Brain microvascular endothelial cell (primary cell): ENCODE data around the gene B4GALNT4.

Source experiments
- DNase-seq: peaks from one replicate; pipeline ENCODE4 v3.0.0-alpha.2; 2020
- H3K27ac ChIP-seq: fragments of 250-450 bp; sonication (Bioruptor Pico); 2 replicates; pipeline ENCODE4 v1.5.1; 2020; ENCODE audit warnings: mild to moderate bottlenecking, moderate library complexity
- H3K27me3 ChIP-seq: fragments of 250-450 bp; sonication (Bioruptor Pico); replicated peaks from 2 replicates; pipeline ENCODE4 v1.5.1; 2020; ENCODE audit warnings: mild to moderate bottlenecking
- H3K36me3 ChIP-seq: fragments of 250-450 bp; sonication (Bioruptor Pico); replicated peaks from 2 replicates; pipeline ENCODE4 v1.5.1; 2020; ENCODE audit warnings: mild to moderate bottlenecking
- H3K4me3 ChIP-seq: 2 replicates; pipeline ENCODE4 v1.5.1; 2011; ENCODE audit warnings: low read depth, mild to moderate bottlenecking, control low read depth, low read length, moderate library complexity
- in situ Hi-C: cut with HindIII; loops from 2 replicates; pipeline ENCODE4 v1.10.0; 2017; ENCODE audit warnings: low sequenced_read_pairs, low pct_ligation_motif_present
- TF ChIP-seq, protein P1 (sequence below): IDR thresholded peaks from 2 replicates; pipeline ENCODE4 v1.5.1; 2011; ENCODE audit warnings: low read depth, mild to moderate bottlenecking, moderate library complexity, low read length, control low read depth, inconsistent platforms; ENCODE audit errors: missing control alignments

B4GALNT4 gene

DNA sequence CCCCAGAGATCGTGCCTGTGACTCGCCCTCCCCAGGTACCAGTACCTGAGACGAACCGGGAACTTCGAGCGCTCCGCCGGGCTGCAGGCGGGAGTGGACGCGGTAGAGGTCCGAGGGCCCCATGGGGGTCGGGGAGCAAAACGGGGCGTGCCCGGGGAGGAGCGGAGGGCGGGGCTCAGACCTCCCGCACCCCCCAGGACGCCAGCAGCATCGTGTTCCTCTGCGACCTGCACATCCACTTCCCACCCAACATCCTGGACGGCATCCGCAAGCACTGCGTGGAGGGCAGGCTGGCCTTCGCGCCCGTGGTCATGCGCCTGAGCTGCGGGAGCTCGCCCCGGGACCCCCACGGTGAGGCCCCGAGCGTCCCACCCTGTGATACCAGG lies 10.8 kb downstream of the B4GALNT4 start:
- in situ Hi-C loops = no loop called here
- no peak overlapping the region for H3K27ac ChIP-seq
- no peak for DNase-seq
- no peak overlapping the region for H3K4me3 ChIP-seq
- TF ChIP-seq, protein P1, sequence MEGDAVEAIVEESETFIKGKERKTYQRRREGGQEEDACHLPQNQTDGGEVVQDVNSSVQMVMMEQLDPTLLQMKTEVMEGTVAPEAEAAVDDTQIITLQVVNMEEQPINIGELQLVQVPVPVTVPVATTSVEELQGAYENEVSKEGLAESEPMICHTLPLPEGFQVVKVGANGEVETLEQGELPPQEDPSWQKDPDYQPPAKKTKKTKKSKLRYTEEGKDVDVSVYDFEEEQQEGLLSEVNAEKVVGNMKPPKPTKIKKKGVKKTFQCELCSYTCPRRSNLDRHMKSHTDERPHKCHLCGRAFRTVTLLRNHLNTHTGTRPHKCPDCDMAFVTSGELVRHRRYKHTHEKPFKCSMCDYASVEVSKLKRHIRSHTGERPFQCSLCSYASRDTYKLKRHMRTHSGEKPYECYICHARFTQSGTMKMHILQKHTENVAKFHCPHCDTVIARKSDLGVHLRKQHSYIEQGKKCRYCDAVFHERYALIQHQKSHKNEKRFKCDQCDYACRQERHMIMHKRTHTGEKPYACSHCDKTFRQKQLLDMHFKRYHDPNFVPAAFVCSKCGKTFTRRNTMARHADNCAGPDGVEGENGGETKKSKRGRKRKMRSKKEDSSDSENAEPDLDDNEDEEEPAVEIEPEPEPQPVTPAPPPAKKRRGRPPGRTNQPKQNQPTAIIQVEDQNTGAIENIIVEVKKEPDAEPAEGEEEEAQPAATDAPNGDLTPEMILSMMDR = no peak
- no peaks in the 10 kb centered on the region for H3K27me3 ChIP-seq
- H3K36me3 ChIP-seq = no peaks in the 10 kb centered on the region

DNA sequence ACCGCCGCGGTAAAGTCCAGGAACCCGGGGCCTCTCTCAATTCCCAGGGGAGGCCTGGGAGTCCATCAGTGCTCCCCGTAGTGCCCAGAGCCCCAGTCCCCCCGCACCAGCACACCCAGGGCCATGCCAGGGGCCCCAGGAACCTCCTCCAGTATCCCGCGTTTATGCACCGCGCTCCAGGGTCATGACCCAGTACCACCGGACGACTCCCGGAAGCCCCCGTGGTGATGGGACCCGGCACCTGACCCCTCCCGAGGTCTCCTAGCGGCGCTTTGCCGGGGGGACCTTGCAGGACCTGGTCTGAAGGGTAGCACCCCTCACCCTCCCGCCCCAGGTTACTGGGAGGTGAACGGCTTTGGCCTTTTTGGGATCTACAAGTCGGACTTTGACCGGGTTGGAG lies 11.2 kb downstream of the B4GALNT4 start:
- Histone ChIP-seq H3K27ac (no peak overlapping the region), H3K27me3 (no peaks in the 10 kb centered on the region), H3K36me3 (no peaks in the 10 kb centered on the region), H3K4me3 (no peak overlapping the region)
- DNase-seq = no peak
- in situ Hi-C loops = no loop called here
- TF ChIP-seq, protein P1 = no peak

- in situ Hi-C loops = no loop called here
- no peaks in the 10 kb centered on the region for H3K27me3 ChIP-seq
- DNase-seq = no peak
- H3K27ac ChIP-seq = no peak overlapping the region
- H3K4me3 ChIP-seq = no peak overlapping the region
- no peaks in the 10 kb centered on the region for H3K36me3 ChIP-seq
- TF ChIP-seq, protein P1 = no peak
Observed at GRCh38 chr11:380996-381395, 11.7 kb downstream of the B4GALNT4 start.

- TF ChIP-seq, protein P1 = no peak
- in situ Hi-C loops = no loop called here
- no peak overlapping the region for H3K4me3 ChIP-seq
- no peaks in the 10 kb centered on the region for H3K27me3 ChIP-seq
- H3K27ac ChIP-seq = no peak overlapping the region
- DNase-seq = no peak
- no peaks in the 10 kb centered on the region for H3K36me3 ChIP-seq
Observed at GRCh38 chr11:381501-382072, 12.3 kb downstream of the B4GALNT4 start.

- TF ChIP-seq, protein P1 = no peak
- Histone ChIP-seq H3K36me3 (no peaks in the 10 kb centered on the region), H3K27ac (no peak overlapping the region), H3K4me3 (no peak overlapping the region), H3K27me3 (no peaks in the 10 kb centered on the region)
- in situ Hi-C loops = no loop called here
- no peak for DNase-seq
Observed at GRCh38 chr11:382081-382629, 12.9 kb downstream of the B4GALNT4 start.

GRCh38 chr11:383431-383830 lies 14.1 kb downstream of the B4GALNT4 start:
- Histone ChIP-seq H3K36me3 (no peaks in the 10 kb centered on the region), H3K27me3 (no peaks in the 10 kb centered on the region), H3K27ac (no peak overlapping the region), H3K4me3 (no peak overlapping the region)
- in situ Hi-C loops = no loop called here
- no peak for DNase-seq
- TF ChIP-seq, protein P1 = no peak
